D721Med (cell line): ENCODE data around the gene DES.

ENCODE experiments used
- DNase-seq: peaks from one replicate; pipeline ENCODE4 v3.0.0; 2011; ENCODE audit warnings: low spot score; ENCODE audit not compliant: insufficient read length
- FAIRE-seq: peaks from 2 replicates; lab custom pipeline; 2011; peaks lifted over from hg19 to GRCh38; lab: Jason Lieb, UNC
- CTCF ChIP-seq: IDR thresholded peaks from 2 replicates; pipeline ENCODE4 v1.5.1; 2012; ENCODE audit warnings: mild to moderate bottlenecking, control low read depth; ENCODE audit not compliant: insufficient read depth; ENCODE audit errors: missing control alignments

Gene DES

GRCh38 chr2:219445220-219445640 lies 27.1 kb downstream of the DES start:
- no peak for FAIRE-seq
- TF ChIP-seq CTCF = no peak
- no peak for DNase-seq

DNA sequence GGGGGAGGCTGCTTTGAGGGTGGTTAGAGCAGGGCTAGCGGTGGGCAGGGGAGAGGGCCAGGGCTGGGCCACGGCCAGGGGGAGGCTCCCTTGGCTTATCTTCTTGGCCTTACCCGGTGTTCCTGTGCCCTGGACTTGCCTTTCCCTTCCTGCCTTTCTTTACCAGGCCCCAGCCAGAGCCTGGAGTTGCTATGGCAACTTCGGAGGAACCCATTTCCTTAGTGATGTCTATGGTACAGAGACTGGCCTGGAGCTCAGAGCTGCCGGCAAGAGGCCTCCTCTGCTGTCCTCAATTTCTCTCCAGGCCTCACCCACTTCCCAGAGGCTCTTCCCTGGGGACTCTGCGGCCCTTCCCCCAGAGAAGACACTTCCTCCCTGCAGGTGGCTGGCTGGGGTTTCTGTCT lies 27.9 kb downstream of the DES start:
- TF ChIP-seq CTCF = no peak
- DNase-seq (no peak), FAIRE-seq (no peak)

DNA sequence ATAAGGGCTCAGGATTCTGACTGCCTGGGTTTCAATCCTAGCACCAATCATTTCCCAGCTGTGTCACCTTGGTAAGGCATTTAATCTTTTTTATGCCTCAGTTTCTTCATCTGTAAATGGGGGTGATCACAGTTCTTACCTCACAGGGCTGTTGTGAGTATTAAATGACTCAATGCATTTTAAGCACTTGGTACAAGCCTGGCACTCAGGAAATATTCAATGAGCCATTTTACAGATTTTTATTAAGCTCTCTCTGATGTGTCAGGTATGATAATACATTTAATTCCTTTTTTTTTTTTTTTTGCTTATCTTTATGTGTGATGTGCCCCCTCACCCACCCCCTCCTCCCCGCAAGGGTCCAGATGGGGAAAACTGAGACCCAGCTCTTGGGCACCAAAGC lies 28.5 kb downstream of the DES start:
- DNase-seq = no peak
- TF ChIP-seq CTCF = no peak
- no peak for FAIRE-seq

- no peak for FAIRE-seq
- TF ChIP-seq CTCF = no peak
- DNase-seq = no peak
These were observed 29.3 kb downstream of the DES start for GRCh38 chr2:219447242-219448098.

GRCh38 chr2:219448099-219448775 lies 30.1 kb downstream of the DES start:
- no peak for DNase-seq
- no peak for TF ChIP-seq CTCF
- FAIRE-seq = no peak

DNA sequence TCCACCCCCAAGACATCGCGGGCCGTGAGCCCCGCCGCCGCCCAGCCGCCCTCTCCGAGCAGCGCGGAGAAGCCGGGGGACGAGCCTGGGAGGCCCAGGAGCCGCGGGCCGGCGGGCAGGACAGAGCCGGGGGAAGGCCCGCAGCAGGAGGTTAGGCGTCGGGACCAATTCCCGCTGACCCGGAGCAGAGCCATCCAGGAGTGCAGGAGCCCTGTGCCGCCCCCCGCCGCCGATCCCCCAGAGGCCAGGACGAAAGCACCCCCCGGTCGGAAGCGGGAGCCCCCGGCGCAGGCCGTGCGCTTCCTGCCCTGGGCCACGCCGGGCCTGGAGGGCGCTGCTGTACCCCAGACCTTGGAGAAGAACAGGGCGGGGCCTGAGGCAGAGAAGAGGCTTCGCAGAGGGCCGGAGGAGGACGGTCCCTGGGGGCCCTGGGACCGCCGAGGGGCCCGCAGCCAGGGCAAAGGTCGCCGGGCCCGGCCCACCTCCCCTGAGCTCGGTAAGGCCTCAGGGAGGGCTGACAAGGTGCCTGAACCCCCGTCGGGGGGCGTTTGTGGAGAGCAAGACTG lies 30.7 kb downstream of the DES start:
- TF ChIP-seq CTCF = no peak
- DNase-seq (no peak), FAIRE-seq (no peak)
